Measurements from ENCODE around the gene VCAM1.

VCAM1 gene

GRCh38 chr1:100719490-100719889, at the start of gene VCAM1:
Gene VCAM1, plus strand, starts transcription at chr1:100719742. Its CDS starts 119 bp downstream, at chr1:100719861.
- TF ChIP-seq GATA2 (IDR thresholded peaks at IDR 0.05; ENCODE audit: low read depth, low read length) (no peak), GATA3 (IDR thresholded peaks at IDR 0.05; ENCODE audit: low read depth, low read length) (no peak)

- TF ChIP-seq GATA3 (IDR thresholded peaks at IDR 0.05; ENCODE audit: low read depth, low read length) (no peak), GATA2 (IDR thresholded peaks at IDR 0.05; ENCODE audit: low read depth, low read length) (no peak)
Measured at GRCh38 chr1:100670083-100670482, 49.5 kb upstream of the VCAM1 start.

- TF ChIP-seq GATA3 (IDR thresholded peaks at IDR 0.05; ENCODE audit: low read depth, low read length), result no peak
- TF ChIP-seq GATA2 (IDR thresholded peaks at IDR 0.05; ENCODE audit: low read depth, low read length), result no peak
Measured at GRCh38 chr1:100671601-100672000, 47.9 kb upstream of the VCAM1 start.

- no peak for TF ChIP-seq GATA3 (IDR thresholded peaks at IDR 0.05; ENCODE audit: low read depth, low read length)
- no peak for TF ChIP-seq GATA2 (IDR thresholded peaks at IDR 0.05; ENCODE audit: low read depth, low read length)
Measured at GRCh38 chr1:100683448-100684349, 35.8 kb upstream of the VCAM1 start.

- TF ChIP-seq GATA2 (IDR thresholded peaks at IDR 0.05; ENCODE audit: low read depth, low read length) (no peak), GATA3 (IDR thresholded peaks at IDR 0.05; ENCODE audit: low read depth, low read length) (no peak)
Measured at GRCh38 chr1:100699744-100700143, 19.8 kb upstream of the VCAM1 start.

GRCh38 chr1:100700586-100700985, 19.0 kb upstream of the VCAM1 start:
- TF ChIP-seq GATA3 (IDR thresholded peaks at IDR 0.05; ENCODE audit: low read depth, low read length) (no peak), GATA2 (IDR thresholded peaks at IDR 0.05; ENCODE audit: low read depth, low read length) (no peak)

GRCh38 chr1:100703052-100703451, 16.5 kb upstream of the VCAM1 start:
- no peak for TF ChIP-seq GATA2 (IDR thresholded peaks at IDR 0.05; ENCODE audit: low read depth, low read length)
- TF ChIP-seq GATA3 (IDR thresholded peaks at IDR 0.05; ENCODE audit: low read depth, low read length), result no peak

GRCh38 chr1:100703716-100704115, 15.8 kb upstream of the VCAM1 start:
- TF ChIP-seq GATA3 (IDR thresholded peaks at IDR 0.05; ENCODE audit: low read depth, low read length) (no peak), GATA2 (IDR thresholded peaks at IDR 0.05; ENCODE audit: low read depth, low read length) (no peak)

GRCh38 chr1:100704473-100704872, 15.1 kb upstream of the VCAM1 start:
- TF ChIP-seq GATA3 (IDR thresholded peaks at IDR 0.05; ENCODE audit: low read depth, low read length) (no peak), GATA2 (IDR thresholded peaks at IDR 0.05; ENCODE audit: low read depth, low read length) (no peak)

GRCh38 chr1:100706296-100706695, 13.2 kb upstream of the VCAM1 start:
- no peak for TF ChIP-seq GATA2 (IDR thresholded peaks at IDR 0.05; ENCODE audit: low read depth, low read length)
- TF ChIP-seq GATA3 (IDR thresholded peaks at IDR 0.05; ENCODE audit: low read depth, low read length), result no peak

GRCh38 chr1:100706856-100707255, 12.7 kb upstream of the VCAM1 start:
- TF ChIP-seq GATA2 (IDR thresholded peaks at IDR 0.05; ENCODE audit: low read depth, low read length), result no peak
- TF ChIP-seq GATA3 (IDR thresholded peaks at IDR 0.05; ENCODE audit: low read depth, low read length), result no peak

GRCh38 chr1:100708476-100709062, 11.0 kb upstream of the VCAM1 start:
- no peak for TF ChIP-seq GATA3 (IDR thresholded peaks at IDR 0.05; ENCODE audit: low read depth, low read length)

GRCh38 chr1:100710906-100711682, 8.4 kb upstream of the VCAM1 start:
- TF ChIP-seq GATA3 (IDR thresholded peaks at IDR 0.05; ENCODE audit: low read depth, low read length), result no peak
- no peak for TF ChIP-seq GATA2 (IDR thresholded peaks at IDR 0.05; ENCODE audit: low read depth, low read length)

GRCh38 chr1:100713626-100714025, 5.9 kb upstream of the VCAM1 start:
- TF ChIP-seq GATA3 (IDR thresholded peaks at IDR 0.05; ENCODE audit: low read depth, low read length) (no peak), GATA2 (IDR thresholded peaks at IDR 0.05; ENCODE audit: low read depth, low read length) (no peak)

All from SH-SY5Y (cell line).